NT2/D1 (cell line): ENCODE data around the gene FLG2.
"Not testable (repeated sequence)": the region's sequence is repeated elsewhere in the genome, so short reads cannot be mapped to it uniquely, and the experiment has no call there.

Experiments
- SUZ12 ChIP-seq: IDR thresholded peaks from 2 replicates; pipeline ENCODE4 v1.6.1; 2011; ENCODE audit not compliant: insufficient read length, insufficient read depth; ENCODE audit errors: extremely low read depth
- ZNF274 ChIP-seq: IDR thresholded peaks from 2 replicates; pipeline ENCODE4 v1.6.1; 2011; ENCODE audit warnings: mild to moderate bottlenecking, low read depth, low read length

GRCh38 chr1:152308758-152309157, 51.0 kb downstream of the FLG2 start:
- TF ChIP-seq ZNF274, SUZ12: not testable (repeated sequence)
